LHCN-M2 (cell line): ENCODE results near the gene MLYCD. TPM values are rescaled to one million over a fixed set of nuclear protein-coding genes. Genes with fewer than 3 reads are reported as not detected.

Experiments used
- DNase-seq: peaks from one replicate; pipeline ENCODE4 v3.0.0-alpha.2; 2012; ENCODE audit warnings: low read depth
- total RNA-seq: library from RNA; depleted of rRNA; stranded (reverse); fragments of >200 nt; gene quantifications from 2 replicates; pipeline ENCODE4 v1.2.3, GENCODE V29; 2014

Gene MLYCD
- total RNA-seq, 1 experiment from 2014 or later: 2.7 TPM

- DNase-seq: peak; percentile 42
Observed at GRCh38 chr16:83899272-83899897, 470 bp downstream of the MLYCD start.

- DNase-seq: no peak
Observed at GRCh38 chr16:83899978-83900377, 1.1 kb downstream of the MLYCD start.

- no peak for DNase-seq
Observed at GRCh38 chr16:83900571-83900970, 1.7 kb downstream of the MLYCD start.

GRCh38 chr16:83901101-83901500 is 2.2 kb downstream of the MLYCD start:
- DNase-seq: no peak

GRCh38 chr16:83903751-83904150 is 4.8 kb downstream of the MLYCD start:
- peak; percentile 93 for DNase-seq

GRCh38 chr16:83906683-83907082 is 7.8 kb downstream of the MLYCD start:
- no peak for DNase-seq

GRCh38 chr16:83907111-83907510 is 8.2 kb downstream of the MLYCD start:
- DNase-seq: no peak

- DNase-seq: no peak
Observed at GRCh38 chr16:83907631-83908250, 8.8 kb downstream of the MLYCD start.

- DNase-seq: no peak
Observed at GRCh38 chr16:83908798-83909197, 9.9 kb downstream of the MLYCD start.

GRCh38 chr16:83911290-83911689 is 12.4 kb downstream of the MLYCD start:
- DNase-seq: no peak

- DNase-seq: peak; percentile 26
Observed at GRCh38 chr16:83912519-83913244, 13.8 kb downstream of the MLYCD start.

- peak; percentile 71 for DNase-seq
Observed at GRCh38 chr16:83913245-83913633, 14.3 kb downstream of the MLYCD start.

- DNase-seq: no peak
Observed at GRCh38 chr16:83914091-83914710, 15.3 kb downstream of the MLYCD start.

GRCh38 chr16:83915081-83915480 is 16.2 kb downstream of the MLYCD start:
- DNase-seq: no peak

GRCh38 chr16:83915491-83915890 is 16.6 kb downstream of the MLYCD start:
- DNase-seq: no peak

GRCh38 chr16:83917152-83918120 is 18.5 kb downstream of the MLYCD start:
- no peak for DNase-seq

- no peak for DNase-seq
Observed at GRCh38 chr16:83920894-83921491, 22.1 kb downstream of the MLYCD start.

GRCh38 chr16:83923581-83924365 is 24.9 kb downstream of the MLYCD start:
- no peak for DNase-seq

- DNase-seq: no peak
Observed at GRCh38 chr16:83924686-83925085, 25.8 kb downstream of the MLYCD start.
